Activated T-cell treated with anti-CD3 and anti-CD28 coated beads, Interleukin-2, amount 50 U/mL, for 72 hours (primary cell): ENCODE results near the gene NUAK2. TPM values are rescaled to one million over a fixed set of nuclear protein-coding genes. Genes with fewer than 3 reads are reported as not detected.

Source experiments
- ATAC-seq, 2 donors: fragments of 150-1000 bp; cut with Tn5 transposase; replicated peaks in 1 of 2; 2 replicates each; pipeline ENCODE4 v1.10.0; 2021; ENCODE audit warnings: moderate library complexity in 2 of 2, mild to moderate bottlenecking in 1 of 2
- DNase-seq, 2 donors: peaks; one replicate each; pipeline ENCODE4 v3.0.0; 2021 to 2022; ENCODE audit warnings: mixed read lengths in 1 of 2
- H3K27ac Mint-ChIP-seq: one replicate; pipeline ENCODE4 v1.8.0; 2022; ENCODE audit warnings: mild to moderate bottlenecking, moderate library complexity, mixed read lengths
- H3K27me3 Mint-ChIP-seq: one replicate; pipeline ENCODE4 v1.8.0; 2022; ENCODE audit warnings: low read depth, mixed read lengths
- H3K36me3 Mint-ChIP-seq, 2 donors: one replicate each; pipeline ENCODE4 v1.8.0; 2022; ENCODE audit warnings: mixed read lengths in 2 of 2, mild to moderate bottlenecking in 1 of 2; ENCODE audit not compliant: insufficient read depth in 2 of 2
- H3K4me1 Mint-ChIP-seq: one replicate; pipeline ENCODE4 v1.8.0; 2022; ENCODE audit warnings: low read depth, mixed read lengths
- H3K4me3 Mint-ChIP-seq, 2 donors: one replicate each; pipeline ENCODE4 v1.8.0; 2022; ENCODE audit warnings: mild to moderate bottlenecking in 2 of 2, mixed read lengths in 2 of 2, moderate library complexity in 2 of 2
- H3K9me3 Mint-ChIP-seq, 2 donors: one replicate each; pipeline ENCODE4 v1.8.0; 2022; ENCODE audit warnings: mixed read lengths in 2 of 2
- total RNA-seq, 2 donors: library from RNA; stranded (reverse); gene quantifications; one replicate each; pipeline ENCODE4 v1.2.3, GENCODE V29; 2022

NUAK2 gene
- total RNA-seq, 2 donors from 2014 or later = 5.4 to 5.7 TPM

- Mint-ChIP-seq H3K9me3 (no peaks in the 10 kb centered on the region), H3K27me3 (no peaks in the 10 kb centered on the region), H3K4me1 (peaks cover 14% of the 10 kb centered on the region), H3K36me3 (no peaks in the 10 kb centered on the region), H3K27ac (no peak overlapping the region), H3K4me3 (no peak overlapping the region)
- peak; percentile 85 to 88 for DNase-seq
- ATAC-seq = peak; percentile 95 to 96
Measured at GRCh38 chr1:205255941-205256780, 65.4 kb downstream of the NUAK2 start.

Other genes with a start within 250 kb of the NUAK2 start
- gene TMEM81, start 237.3 kb downstream of the NUAK2 start, total RNA-seq = 1 to 10 TPM; 5.2 to 6.1 TPM
- 10 to 100 TPM; 19.9 to 28.4 TPM for gene RBBP5, start 199.8 kb downstream of the NUAK2 start, total RNA-seq
- gene DSTYK, start 110.0 kb downstream of the NUAK2 start, total RNA-seq = 10 to 100 TPM in 1 of 2 donors, 1 to 10 TPM in 1; 9.8 to 10.7 TPM
- gene TMCC2, start 93.8 kb downstream of the NUAK2 start, total RNA-seq = 1 to 10 TPM; 4.5 to 5.8 TPM
- not detected for gene KLHDC8A, start 35.2 kb upstream of the NUAK2 start, total RNA-seq
- 1 to 10 TPM in 1 of 2 donors, not detected in 1; 3.1 TPM for gene LEMD1, start 100.3 kb upstream of the NUAK2 start, total RNA-seq
- under 1 TPM; 0.34 to 0.97 TPM for gene BLACAT1, start 134.3 kb upstream of the NUAK2 start, total RNA-seq
- gene CDK18, start 182.9 kb upstream of the NUAK2 start, total RNA-seq = 1 to 10 TPM; 2.3 to 3.3 TPM